GM18526 (cell line): ENCODE data around the gene EHD1.

Experiments
- POLR2A ChIP-seq: IDR thresholded peaks from 3 replicates; pipeline ENCODE4 v1.6.1; 2011; ENCODE audit not compliant: insufficient read length; ENCODE audit errors: extremely low read depth

Gene EHD1

DNA sequence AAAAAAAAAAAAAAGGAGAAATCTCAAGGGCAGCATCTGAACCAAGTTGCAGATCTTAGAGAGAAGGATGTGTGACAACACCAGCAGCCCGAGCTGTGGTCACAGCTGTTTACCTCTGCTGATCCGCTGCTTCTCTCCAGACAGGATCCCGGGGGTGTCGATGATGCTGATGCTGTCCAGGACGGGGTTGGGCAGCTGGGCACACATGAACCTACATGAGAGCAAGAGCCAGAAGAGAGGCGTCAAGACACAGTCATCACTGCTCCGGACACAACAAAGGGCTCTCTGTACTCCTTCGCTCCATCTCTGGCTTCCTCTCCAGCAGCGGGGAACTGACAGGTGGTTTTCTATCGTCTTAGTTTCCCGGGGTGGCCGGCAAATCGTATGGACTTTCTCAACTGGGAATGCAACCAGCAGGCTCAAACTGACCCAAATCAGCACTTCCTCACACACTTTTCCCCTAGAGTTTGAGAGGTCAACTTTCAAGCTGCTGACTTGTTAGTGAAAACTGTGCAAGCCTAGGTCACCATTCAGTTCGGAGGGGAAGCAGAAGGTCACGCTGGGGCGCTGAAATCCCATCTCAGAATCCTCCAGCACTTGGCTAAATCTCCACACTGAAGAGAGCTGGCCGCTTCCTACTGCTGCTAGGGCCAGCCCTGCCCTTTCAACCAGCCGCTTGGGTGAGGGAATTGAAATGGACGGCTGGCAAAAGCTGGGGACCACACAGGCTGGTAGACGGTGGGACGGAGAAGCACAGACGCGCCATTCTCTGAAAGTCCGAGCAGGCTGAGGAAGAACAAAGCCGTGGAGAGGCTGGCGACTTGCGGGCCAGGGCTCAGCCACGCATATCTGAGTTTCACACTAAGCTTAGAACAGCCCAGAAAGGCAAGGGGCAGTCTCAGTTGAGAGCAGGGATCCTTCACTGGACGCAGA is 3.8 kb downstream of the EHD1 start:
- no peak for TF ChIP-seq POLR2A

DNA sequence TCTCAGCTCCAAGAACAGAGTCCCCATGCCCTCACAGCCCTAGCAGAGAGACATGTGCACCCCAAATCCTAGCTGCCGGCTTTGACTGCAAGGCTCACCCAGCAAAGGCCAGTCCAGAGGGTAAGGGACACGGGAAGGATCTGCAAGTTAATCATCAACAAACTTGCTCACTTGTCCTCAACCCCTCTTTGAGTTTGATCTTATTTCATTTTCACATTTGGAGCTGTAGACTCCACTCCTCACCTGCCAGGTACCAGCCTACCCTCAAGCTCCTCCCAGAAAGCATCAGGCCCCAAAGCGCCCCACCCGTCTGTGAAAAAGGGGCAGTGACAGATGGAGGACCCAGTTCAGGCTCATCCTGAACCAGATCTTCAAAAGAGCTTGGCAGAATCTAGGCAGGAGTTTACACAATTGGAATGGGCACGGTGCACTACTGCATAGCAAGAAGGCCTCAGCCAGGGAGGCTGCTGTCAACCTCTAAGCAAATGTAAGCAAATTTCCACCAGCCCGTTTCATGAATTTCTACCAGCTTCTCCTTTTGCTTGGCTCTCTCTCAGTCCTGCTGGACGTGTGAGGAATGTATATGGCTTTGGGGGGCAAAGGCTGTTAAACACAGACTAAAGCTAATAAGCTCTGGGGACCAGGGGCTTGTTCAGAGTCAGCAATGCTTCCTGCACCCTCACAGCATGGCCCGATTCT is 5.5 kb downstream of the EHD1 start:
- TF ChIP-seq POLR2A = no peak

DNA sequence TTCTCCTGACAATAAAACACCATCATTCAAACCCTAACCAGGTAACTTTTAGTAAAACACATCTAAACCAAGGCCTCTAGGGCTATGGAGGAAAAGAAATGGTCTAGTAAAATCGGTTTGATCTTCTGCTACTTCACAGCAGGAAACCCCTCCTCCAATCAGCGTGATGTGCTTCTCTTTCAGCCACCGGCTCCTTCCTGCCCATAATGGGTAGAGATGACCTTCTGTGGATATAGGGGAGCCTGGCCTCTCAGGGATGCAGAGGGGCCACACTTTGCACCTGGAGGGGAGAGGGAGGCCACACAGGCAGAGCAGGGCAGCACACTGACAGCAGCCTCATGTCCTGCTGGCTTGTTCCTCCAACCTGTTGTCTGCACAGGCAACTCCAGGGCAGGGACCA is 6.9 kb downstream of the EHD1 start:
- no peak for TF ChIP-seq POLR2A

DNA sequence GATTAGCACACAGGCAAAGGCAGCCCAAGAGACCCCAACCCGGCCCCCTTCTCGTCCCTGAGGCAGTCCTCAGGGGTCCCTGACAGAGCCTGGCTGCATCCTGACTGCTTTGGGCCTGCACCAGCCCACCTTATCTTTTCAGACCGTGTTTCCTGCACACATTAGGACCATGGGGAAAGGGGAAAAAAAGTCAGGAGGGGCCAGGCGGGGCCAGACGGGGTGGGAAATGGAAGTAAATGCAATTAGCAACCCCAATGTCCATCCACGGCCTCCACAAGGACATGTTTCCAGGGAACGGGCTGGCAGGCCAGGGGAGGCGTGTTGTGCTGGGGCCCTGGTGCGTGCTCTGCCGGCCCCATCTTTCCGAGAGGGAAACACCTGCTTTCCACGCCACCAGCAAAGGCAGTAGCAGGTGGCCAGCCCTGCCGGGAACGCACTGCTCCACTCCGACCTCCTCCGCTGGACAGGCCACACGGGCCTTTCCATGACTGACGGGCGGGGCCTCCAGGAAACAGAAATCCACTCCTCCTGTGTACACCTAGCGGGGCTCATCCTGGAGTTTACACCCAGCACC is 7.4 kb downstream of the EHD1 start:
- TF ChIP-seq POLR2A = no peak

DNA sequence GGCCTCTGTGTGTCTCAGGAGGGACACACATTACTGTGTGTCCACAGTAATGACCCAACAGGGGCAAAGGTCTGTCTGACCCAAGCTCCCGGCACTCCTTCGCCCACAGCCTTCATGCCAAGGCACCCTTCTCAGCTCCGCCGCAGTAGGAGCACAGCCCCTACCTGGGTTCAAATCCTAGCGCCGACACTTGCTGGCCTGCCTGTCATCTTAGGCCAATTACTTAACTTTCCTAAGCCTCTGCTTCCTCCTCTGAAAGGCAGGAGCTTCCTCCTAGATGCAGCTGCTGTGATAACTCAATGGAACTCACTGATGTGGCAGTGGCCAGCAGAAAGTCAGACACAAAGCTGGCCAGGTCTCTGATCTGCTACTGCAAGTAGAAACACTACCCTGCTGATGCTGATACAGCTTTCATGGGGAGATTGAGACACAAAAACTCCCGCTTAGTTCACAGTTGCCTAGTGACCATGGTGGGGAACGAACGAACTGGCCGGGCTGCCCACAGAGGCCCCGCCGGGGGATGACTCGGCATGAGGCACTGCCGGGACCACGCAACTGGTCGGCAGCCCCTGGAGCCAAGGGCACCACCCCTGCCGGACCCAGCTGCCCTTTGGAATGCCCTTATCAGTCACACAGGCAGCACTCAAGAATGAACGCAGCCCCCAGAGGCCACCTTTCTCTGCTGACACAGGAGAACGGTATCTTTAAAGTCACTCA is 8.1 kb downstream of the EHD1 start:
- TF ChIP-seq POLR2A = no peak

DNA sequence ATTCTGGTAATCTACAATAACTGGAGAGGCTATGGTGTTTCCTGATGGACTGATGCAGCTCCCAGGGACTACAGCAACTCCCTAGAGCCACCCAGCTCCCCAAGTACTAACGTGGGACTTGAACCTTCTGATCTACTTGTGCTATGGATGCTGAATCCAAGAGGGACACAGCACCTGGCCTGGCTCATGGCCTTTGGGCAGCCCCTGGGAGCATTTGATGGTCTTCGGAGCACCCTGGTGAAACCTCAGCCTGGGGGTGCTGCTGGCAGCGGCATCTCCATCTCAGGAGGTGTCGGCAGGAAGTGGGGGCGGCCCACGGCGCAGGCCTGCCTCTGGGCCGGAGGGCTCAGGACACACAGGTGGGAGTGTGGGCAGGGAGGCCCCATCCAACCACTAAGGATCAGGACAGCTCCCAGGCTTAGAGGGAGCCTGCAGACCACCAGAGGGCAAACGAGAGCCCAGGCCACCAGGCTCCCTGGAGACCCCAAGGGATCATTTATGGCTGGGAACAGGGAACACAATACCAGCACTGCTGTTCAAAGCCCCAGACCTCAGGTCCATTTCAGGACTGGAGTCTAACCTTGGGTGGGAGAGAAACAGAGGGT is 8.7 kb downstream of the EHD1 start:
- TF ChIP-seq POLR2A = no peak

DNA sequence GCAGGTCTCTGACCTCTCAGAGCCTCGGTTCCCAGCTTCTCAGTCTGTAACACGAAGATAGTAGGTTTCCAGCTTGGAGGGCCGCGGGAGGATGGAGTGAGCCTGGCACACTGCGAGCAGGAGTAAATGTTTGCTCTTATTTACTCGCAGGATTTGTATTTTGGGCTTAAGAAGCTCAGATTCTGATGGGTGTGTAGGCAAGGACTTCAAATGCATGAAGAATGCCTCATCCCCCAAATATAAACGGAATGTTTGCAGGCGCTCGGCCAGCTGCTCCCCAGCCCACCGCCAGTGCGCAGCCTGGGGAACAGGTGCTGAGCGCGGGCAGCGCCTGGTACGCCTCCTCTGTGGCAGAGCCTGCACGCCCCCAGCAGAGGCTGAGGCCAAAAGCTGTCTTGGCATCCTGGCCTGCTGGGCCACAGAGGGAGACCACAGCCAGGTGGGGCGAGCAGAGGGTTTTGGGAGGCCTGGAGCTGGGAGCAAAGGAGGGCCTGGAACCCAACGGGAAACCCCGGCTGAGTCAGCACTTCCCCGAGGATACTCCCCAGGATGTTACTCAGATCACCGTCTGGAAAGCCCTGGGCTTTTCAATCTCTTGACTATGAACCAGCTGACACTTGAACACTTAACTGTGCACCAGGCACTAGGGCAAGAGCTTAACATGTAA is 9.4 kb downstream of the EHD1 start:
- TF ChIP-seq POLR2A = no peak

DNA sequence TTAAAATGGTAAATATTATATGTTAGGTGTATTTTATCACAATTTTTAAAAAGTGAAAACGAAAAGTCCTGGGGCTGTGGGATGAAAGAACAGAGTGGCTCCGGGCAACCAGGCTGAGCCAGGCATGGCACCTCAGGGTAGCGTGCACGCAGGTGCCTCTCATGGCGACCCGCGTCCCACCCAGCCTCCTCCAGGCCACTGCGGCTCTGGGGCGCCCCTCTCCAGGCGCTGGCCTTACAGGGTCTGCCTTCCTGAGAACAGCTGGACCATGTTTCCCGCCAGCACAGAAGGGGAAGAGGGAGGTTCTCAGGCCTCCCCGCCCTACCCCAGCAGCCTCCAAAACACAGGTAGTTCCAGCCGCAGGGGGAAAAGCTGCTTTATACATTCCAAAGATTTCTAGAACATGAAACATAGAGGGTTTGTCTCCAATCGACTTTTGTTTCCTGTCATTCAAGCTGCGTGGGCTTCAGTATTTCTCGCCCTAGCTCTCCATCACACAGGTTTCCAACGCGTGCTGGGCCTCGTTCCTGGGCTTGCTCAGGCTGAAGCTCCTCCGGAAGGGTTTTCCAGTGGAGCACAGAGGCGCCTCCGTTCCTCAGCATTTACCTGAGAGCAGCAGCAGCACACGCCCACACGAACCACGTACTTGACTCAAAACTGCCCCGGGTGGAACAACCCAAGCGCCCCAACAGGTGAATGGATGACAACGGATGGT is 10.5 kb downstream of the EHD1 start:
- TF ChIP-seq POLR2A = no peak

DNA sequence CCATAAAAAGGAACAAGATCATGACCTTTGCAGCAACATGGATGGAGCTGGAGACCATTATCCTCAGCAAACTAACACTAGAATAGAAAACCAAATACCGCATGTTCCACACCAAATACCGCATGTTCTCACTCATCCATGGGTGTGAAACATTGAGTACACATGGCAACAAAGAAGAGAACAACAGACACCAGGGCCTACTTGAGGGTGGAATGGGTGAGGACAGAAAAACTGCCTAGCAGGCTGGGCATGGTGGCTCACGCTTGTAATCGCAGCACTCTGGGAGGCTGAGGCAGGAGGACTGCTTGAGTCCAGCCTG is 12.3 kb downstream of the EHD1 start:
- no peak for TF ChIP-seq POLR2A

DNA sequence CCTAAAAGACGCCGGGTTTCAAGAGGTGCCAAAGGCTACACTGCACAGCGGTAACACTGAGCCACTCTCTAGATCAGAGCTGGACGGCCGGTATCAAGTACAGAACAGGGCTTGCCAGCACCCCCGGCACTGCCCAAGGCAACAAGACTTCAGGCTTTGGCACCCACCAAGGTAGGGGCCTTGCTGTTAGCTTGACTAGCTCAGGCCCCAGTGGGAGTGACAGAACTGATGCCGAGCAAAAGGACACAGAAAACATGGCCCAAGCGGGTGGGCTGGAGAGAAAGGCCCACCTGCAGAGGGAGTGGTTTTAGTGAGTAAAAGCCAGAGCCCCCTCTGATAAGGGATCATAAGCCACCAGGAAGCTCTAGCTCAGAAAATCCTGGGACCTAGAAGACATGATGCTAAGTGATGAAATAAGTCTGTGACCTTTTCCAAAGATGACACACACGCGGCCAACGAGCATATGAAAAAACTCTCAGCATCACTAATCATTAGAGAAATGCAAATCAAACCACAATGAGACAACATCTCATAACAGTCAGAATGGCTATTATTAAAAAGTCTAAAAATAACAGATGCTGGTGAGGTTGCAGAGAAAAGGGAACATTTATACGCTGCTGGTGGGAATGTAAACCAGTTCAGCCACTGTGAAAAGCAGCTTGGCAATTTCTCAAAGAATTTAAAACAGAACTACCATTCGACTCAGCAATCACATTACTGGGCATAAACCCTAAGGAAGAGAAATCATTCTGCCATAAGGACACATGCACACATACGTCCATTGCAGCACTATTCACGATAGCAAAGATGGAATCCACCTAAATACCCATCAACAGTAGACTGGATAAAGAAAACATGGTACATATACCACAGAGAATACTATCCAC is 12.9 kb downstream of the EHD1 start:
- no peak for TF ChIP-seq POLR2A

DNA sequence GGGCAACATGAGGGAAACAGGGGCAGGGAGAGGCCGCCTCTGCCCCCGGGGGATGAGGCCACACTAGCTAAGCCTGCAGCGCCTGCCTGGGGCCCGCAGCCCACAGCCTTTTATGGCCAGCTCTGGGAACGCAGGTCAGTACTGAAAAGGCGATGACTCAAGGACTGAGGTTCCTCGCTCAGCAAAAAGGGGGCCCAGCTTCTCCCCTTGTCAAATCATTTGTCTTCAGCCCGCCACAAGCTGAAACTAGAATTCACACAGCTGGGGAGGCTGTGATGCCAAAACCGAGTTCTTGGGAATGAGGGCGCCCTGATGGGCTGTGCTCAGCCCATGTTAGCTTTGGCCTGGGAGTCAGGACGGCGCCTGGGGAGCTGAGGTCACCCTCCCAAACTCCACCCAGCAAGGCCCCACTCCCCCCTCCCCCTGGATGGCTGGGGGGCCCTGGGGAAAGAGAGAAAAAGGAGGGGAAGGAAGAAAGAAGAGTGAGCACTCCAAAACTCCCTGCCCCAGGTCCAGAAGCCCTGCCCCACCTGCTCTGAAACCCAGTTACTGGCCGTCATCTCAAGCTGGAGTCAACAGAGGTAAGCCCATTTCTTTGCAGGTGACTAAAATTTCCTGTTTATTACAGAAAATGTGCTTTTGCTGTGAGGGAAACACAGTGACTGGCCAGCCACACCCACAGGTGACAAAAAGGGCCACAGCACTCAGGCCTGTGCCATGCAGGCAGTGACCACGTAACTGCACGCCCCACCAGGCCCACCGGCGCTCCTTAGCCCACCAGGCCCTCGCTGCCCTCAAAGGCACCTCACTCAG is 13.7 kb downstream of the EHD1 start:
- peak; percentile 20 for TF ChIP-seq POLR2A

DNA sequence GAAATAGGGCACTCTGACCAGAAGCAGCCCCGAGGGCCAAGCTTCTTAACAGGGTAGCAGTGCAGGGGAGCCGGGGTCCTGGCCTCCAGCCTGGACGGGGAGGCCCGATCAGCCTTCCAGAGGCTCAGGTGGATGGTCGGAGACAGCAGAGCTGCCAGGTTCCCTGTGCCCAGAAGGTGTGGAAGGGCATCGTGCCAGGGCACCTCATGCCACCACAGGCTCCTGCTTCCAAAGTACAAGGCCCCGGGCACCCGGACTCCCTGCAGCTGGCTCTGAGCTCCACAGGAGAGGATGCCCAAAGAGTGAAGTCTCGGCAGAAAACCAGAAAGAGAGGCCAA is 14.3 kb downstream of the EHD1 start:
- TF ChIP-seq POLR2A = no peak
